Hindlimb muscle (tissue), 1 donor: ENCODE data around the gene NEGR1. TPM values are rescaled to one million over a fixed set of nuclear protein-coding genes. Genes with fewer than 3 reads are reported as not detected.

Experiments used
- DNase-seq: peaks from one replicate; pipeline ENCODE4 v3.0.0-alpha.2; 2013
- polyA plus RNA-seq: library from polyadenylated mRNA; unstranded; fragments of 120-200 nt; gene quantifications from one replicate; pipeline ENCODE4 v1.2.1, GENCODE V29; 2013; ENCODE audit not compliant: insufficient read length

The NEGR1 gene
- polyA plus RNA-seq, 1 donor = 18.1 TPM

- DNase-seq = no peak
Observed at GRCh38 chr1:71448444-71448843, 833.9 kb downstream of the NEGR1 start.

GRCh38 chr1:71438626-71439025, 843.7 kb downstream of the NEGR1 start:
- no peak for DNase-seq

GRCh38 chr1:71435951-71436350, 846.4 kb downstream of the NEGR1 start:
- DNase-seq = no peak

GRCh38 chr1:71434240-71434639, 848.1 kb downstream of the NEGR1 start:
- DNase-seq = no peak

- DNase-seq = no peak
Observed at GRCh38 chr1:71428029-71428428, 854.3 kb downstream of the NEGR1 start.

GRCh38 chr1:71427066-71427465, 855.3 kb downstream of the NEGR1 start:
- no peak for DNase-seq

GRCh38 chr1:71424536-71424935, 857.8 kb downstream of the NEGR1 start:
- DNase-seq = no peak

GRCh38 chr1:71422221-71422620, 860.1 kb downstream of the NEGR1 start:
- DNase-seq = no peak

GRCh38 chr1:71417421-71417820, 864.9 kb downstream of the NEGR1 start:
- DNase-seq = no peak

- no peak for DNase-seq
Observed at GRCh38 chr1:71414179-71414578, 868.2 kb downstream of the NEGR1 start.

- DNase-seq = no peak
Observed at GRCh38 chr1:71413441-71414175, 868.7 kb downstream of the NEGR1 start.

- no peak for DNase-seq
Observed at GRCh38 chr1:71400050-71400449, 882.3 kb downstream of the NEGR1 start.

GRCh38 chr1:71399594-71399993, 882.7 kb downstream of the NEGR1 start:
- DNase-seq = no peak

- DNase-seq = no peak
Observed at GRCh38 chr1:71393301-71393700, 889.0 kb downstream of the NEGR1 start.

- no peak for DNase-seq
Observed at GRCh38 chr1:71390518-71390917, 891.8 kb downstream of the NEGR1 start.

- no peak for DNase-seq
Observed at GRCh38 chr1:71377886-71378285, 904.5 kb downstream of the NEGR1 start.

GRCh38 chr1:71372496-71372895, 909.8 kb downstream of the NEGR1 start:
- DNase-seq = no peak

GRCh38 chr1:71371581-71371980, 910.8 kb downstream of the NEGR1 start:
- no peak for DNase-seq

- DNase-seq = no peak
Observed at GRCh38 chr1:71364236-71364635, 918.1 kb downstream of the NEGR1 start.

GRCh38 chr1:71362691-71363090, 919.6 kb downstream of the NEGR1 start:
- DNase-seq = no peak

GRCh38 chr1:71362076-71362475, 920.3 kb downstream of the NEGR1 start:
- DNase-seq = no peak

GRCh38 chr1:71357708-71358107, 924.6 kb downstream of the NEGR1 start:
- no peak for DNase-seq

- no peak for DNase-seq
Observed at GRCh38 chr1:71351438-71351837, 930.9 kb downstream of the NEGR1 start.

- DNase-seq = no peak
Observed at GRCh38 chr1:71350805-71351204, 931.5 kb downstream of the NEGR1 start.

GRCh38 chr1:71350330-71350729, 932.0 kb downstream of the NEGR1 start:
- DNase-seq = no peak
